ENCODE data around the gene MRTFA. TPM values are rescaled to one million over a fixed set of nuclear protein-coding genes. Genes with fewer than 3 reads are reported as not detected.
"Not testable (repeated sequence)": the region's sequence is repeated elsewhere in the genome, so short reads cannot be mapped to it uniquely, and the experiment has no call there.

MRTFA gene
- total RNA-seq, 1 donor from 2014 or later, result 52.8 TPM

DNA sequence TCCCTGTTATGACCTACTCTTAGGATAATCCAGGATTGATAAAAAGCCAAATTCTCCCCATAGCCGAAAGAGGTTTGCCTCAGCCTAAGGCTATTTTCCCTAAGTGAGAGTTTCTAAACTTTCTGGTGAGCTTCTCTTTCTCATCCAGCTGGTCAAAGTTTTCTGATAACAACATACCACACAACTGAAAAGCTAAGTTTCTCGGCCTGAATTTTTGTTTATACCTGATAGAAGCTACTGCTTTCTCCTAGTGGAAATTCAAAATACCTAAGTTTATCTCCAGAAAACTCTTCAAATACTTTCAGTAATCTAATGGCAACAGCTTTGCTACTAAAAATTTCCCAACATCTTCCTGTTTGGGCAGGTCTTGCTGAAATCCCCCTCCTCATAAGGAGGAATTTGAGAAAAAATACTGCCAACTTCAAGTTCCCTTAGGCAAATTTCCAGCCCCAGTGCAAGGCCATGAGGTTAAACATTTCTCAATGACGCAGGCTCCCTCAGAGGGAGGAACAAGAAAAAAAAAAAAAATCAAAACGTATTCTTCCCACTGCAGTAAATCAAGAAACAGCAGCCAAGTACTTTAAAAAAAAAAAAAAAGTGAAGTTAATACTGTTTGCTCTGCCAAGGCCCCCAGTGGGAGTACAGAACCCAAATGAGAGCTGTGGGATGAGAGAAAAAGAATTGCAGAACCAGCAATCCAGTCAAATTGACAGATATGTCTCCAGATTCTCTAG lies 127.0 kb downstream of the MRTFA start:
- Mint-ChIP-seq H3K9me3 (no peaks in the 10 kb centered on the region), H3K4me3 (no peak overlapping the region), H3K27ac (ENCODE audit: unreplicated experiment) (no peak overlapping the region), H3K27me3 (ENCODE audit: low read depth) (no peaks in the 10 kb centered on the region), H3K36me3 (ENCODE audit: low read depth) (no peaks in the 10 kb centered on the region), H3K4me1 (peaks cover 27% of the 10 kb centered on the region)
- TF ChIP-seq, protein P1, sequence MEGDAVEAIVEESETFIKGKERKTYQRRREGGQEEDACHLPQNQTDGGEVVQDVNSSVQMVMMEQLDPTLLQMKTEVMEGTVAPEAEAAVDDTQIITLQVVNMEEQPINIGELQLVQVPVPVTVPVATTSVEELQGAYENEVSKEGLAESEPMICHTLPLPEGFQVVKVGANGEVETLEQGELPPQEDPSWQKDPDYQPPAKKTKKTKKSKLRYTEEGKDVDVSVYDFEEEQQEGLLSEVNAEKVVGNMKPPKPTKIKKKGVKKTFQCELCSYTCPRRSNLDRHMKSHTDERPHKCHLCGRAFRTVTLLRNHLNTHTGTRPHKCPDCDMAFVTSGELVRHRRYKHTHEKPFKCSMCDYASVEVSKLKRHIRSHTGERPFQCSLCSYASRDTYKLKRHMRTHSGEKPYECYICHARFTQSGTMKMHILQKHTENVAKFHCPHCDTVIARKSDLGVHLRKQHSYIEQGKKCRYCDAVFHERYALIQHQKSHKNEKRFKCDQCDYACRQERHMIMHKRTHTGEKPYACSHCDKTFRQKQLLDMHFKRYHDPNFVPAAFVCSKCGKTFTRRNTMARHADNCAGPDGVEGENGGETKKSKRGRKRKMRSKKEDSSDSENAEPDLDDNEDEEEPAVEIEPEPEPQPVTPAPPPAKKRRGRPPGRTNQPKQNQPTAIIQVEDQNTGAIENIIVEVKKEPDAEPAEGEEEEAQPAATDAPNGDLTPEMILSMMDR (conservative IDR thresholded peaks at IDR 0.05), result no peak
- DNase-seq (ENCODE audit: low read depth, low spot score), result no peak

DNA sequence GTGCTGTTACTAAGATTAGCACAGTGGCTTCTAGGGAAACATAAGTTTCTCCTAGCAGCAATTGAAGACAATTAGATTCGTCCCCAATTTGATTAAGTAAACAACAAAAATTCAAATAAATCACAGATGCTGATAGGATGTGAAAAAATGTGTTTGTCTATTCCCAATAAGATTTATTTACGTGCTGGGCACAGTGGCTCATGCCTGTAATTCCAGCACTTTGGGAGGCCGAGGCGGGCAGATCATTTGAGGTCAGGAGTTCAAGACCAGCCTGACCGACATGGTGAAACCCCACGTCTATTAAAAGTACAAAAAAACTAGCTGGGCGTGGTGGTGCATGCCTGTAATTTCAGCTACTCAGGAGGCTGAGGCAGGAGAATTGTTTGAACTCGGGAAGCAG lies 128.5 kb downstream of the MRTFA start:
- not testable (repeated sequence) for H3K4me3 Mint-ChIP-seq; H3K27me3 Mint-ChIP-seq (ENCODE audit: low read depth); H3K36me3 Mint-ChIP-seq (ENCODE audit: low read depth); H3K27ac Mint-ChIP-seq (ENCODE audit: unreplicated experiment); DNase-seq (ENCODE audit: low read depth, low spot score); H3K9me3 Mint-ChIP-seq
- peaks cover 27% of the 10 kb centered on the region for H3K4me1 Mint-ChIP-seq

DNA sequence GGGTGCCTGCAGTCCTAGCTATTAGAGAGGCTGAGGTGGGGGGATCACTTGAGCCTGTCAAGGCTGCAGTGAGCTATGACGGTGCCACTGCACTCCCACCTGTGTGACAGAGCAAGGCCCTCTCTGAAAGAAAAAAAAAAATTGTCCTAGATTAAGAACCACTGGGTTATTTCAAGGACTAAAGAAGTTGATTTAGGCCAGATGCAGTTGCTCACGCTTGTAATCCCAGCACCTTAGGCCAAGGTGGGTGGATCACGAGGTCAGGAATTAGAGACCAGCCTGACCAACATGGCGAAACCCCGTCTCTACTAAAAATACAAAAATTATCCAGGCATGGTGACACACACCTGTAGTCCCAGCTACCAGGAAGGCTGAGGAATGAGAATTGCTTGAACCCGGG lies 129.0 kb downstream of the MRTFA start:
- peaks cover 27% of the 10 kb centered on the region for H3K4me1 Mint-ChIP-seq
- H3K27me3 Mint-ChIP-seq (ENCODE audit: low read depth), result no peaks in the 10 kb centered on the region
- no peak for DNase-seq (ENCODE audit: low read depth, low spot score)
- peaks cover 4% of the 10 kb centered on the region for H3K9me3 Mint-ChIP-seq
- peaks cover 9% of the 10 kb centered on the region for H3K36me3 Mint-ChIP-seq (ENCODE audit: low read depth)
- H3K4me3 Mint-ChIP-seq, result no peak overlapping the region
- TF ChIP-seq, protein P1 (conservative IDR thresholded peaks at IDR 0.05), result no peak
- H3K27ac Mint-ChIP-seq (ENCODE audit: unreplicated experiment), result no peak overlapping the region

DNA sequence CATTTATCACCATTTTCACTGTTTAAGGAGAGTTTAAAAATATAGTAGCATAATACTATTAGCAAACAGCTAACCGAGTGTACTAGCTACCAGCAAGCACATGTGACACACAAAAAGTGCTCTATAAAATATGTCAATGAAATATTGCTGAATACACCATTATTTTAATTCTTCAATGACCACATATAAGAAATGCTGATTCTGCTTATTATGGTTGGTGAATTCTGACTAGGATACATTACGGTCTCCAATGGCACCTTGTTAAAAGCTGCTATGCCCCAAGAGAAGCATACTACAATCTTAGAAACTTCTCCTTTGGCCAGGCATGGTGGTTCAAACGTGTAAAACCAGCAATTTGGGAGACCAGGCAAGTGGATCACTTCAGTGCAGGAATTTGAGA lies 129.8 kb downstream of the MRTFA start:
- Mint-ChIP-seq H3K27me3 (ENCODE audit: low read depth) (no peaks in the 10 kb centered on the region), H3K4me1 (peaks cover 27% of the 10 kb centered on the region), H3K27ac (ENCODE audit: unreplicated experiment) (no peak overlapping the region), H3K9me3 (peaks cover 4% of the 10 kb centered on the region), H3K4me3 (no peak overlapping the region), H3K36me3 (ENCODE audit: low read depth) (peaks cover 9% of the 10 kb centered on the region)
- TF ChIP-seq, protein P1 (conservative IDR thresholded peaks at IDR 0.05), result no peak
- no peak for DNase-seq (ENCODE audit: low read depth, low spot score)

DNA sequence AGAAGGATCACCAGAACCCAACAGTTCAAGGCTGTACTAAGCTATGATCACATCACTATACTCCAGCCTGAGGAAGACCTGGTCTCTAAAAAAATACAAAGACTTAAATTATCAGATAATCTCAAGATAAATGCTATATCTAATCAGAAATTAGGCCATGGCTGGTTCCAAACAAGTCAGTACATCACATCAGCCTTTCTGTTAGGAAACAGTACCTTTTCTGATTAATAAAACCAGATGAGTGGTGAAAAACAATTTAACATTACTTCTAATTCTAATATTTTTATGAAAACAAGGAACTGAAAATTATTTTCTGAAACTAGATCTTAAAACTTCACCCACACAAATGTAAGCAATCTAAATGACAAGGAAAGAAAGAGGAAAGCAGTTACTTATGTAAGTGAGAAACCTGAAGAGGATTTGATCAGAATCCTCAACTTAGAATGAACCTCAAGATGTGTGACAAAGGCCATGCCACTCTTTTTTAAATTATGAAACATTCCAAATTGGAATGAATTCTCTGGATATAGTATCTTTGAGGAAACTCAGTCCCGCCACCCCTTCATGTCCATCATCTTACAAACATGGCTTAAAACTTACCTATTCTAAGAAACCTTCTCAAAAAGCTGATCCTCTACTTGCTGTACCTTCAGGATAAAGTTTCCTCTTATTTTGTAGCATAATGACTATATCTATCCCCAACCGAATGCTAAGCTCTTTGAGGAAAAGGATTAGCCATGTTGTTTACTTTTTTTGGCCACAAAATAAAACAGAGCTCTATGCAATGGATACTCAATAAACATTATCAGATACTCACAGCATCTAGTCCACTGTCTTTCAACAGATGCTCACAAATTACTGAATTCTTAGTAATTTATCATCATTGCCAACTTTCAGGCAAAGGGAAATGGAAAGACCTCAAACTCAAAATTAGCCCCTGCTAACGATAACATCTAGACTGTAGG lies 132.0 kb downstream of the MRTFA start:
- Mint-ChIP-seq H3K4me3 (no peak overlapping the region), H3K9me3 (peaks cover 4% of the 10 kb centered on the region), H3K27me3 (ENCODE audit: low read depth) (no peaks in the 10 kb centered on the region), H3K27ac (ENCODE audit: unreplicated experiment) (no peak overlapping the region), H3K4me1 (peaks cover 11% of the 10 kb centered on the region), H3K36me3 (ENCODE audit: low read depth) (peaks cover 9% of the 10 kb centered on the region)
- TF ChIP-seq, protein P1 (conservative IDR thresholded peaks at IDR 0.05), result no peak
- DNase-seq (ENCODE audit: low read depth, low spot score), result no peak

Data from neural crest cell (in vitro differentiated cells).